GM12878 (cell line): ENCODE measurements around the gene CPA4. TPM values are rescaled to one million over a fixed set of nuclear protein-coding genes. Genes with fewer than 3 reads are reported as not detected.

Source experiments
- FOXK2 ChIP-seq: fragments of 450-650 bp; IDR thresholded peaks from 2 replicates; pipeline ENCODE4 v1.6.1; 2017; ENCODE audit warnings: mild to moderate bottlenecking, moderate library complexity
- FOXM1 ChIP-seq: IDR thresholded peaks from 2 replicates; pipeline ENCODE4 v1.6.1; 2012; ENCODE audit warnings: low read depth, mild to moderate bottlenecking, inconsistent platforms, low read length, moderate library complexity
- LARP7 ChIP-seq: fragments of 450-650 bp; IDR thresholded peaks from 2 replicates; pipeline ENCODE4 v1.6.1; 2017; ENCODE audit warnings: mild to moderate bottlenecking
- RB1 ChIP-seq: fragments of 450-650 bp; formaldehyde crosslinking; IDR thresholded peaks from 2 replicates; pipeline ENCODE4 v1.6.1; 2017; ENCODE audit warnings: mild to moderate bottlenecking, borderline replicate concordance
- STAT1 ChIP-seq: fragments of 450-650 bp; conservative IDR thresholded peaks from 2 replicates; pipeline ENCODE4 v1.6.1; 2014; ENCODE audit warnings: antibody characterized with exemption, mild to moderate bottlenecking
- TAF1 ChIP-seq: IDR thresholded peaks from 2 replicates; pipeline ENCODE4 v1.6.1; 2011; ENCODE audit warnings: mild to moderate bottlenecking, low read depth, low read length, borderline replicate concordance
- TCF12 ChIP-seq: IDR thresholded peaks from 2 replicates; pipeline ENCODE4 v1.6.1; 2011; ENCODE audit warnings: low read depth, mild to moderate bottlenecking, low read length
- ZNF217 ChIP-seq: fragments of 450-650 bp; IDR thresholded peaks from 2 replicates; pipeline ENCODE4 v1.6.1; 2017; ENCODE audit warnings: antibody characterized with exemption, mild to moderate bottlenecking
- polyA plus RNA-seq, 11 experiments: library from polyadenylated mRNA; depleted of rRNA in 4 of 11; unstranded in 6 of 11; stranded (reverse) in 5 of 11; fragments of >200 nt; fragmentation: Nextera tagmentation in 4 of 11; fragmentation: Illumina TruSeq in 1 of 11; extraction: Ambion mirVana in 4 of 11; extraction: Trizol in 1 of 11; gene quantifications; 1 replicate in 1 of 11; 2 replicates in 10 of 11; pipeline versions ENCODE4 v1.2.1 to v1.2.3, GENCODE V29; 2011 to 2016; ENCODE audit warnings: inconsistent platforms in 2 of 11, missing spikeins in 2 of 11, low read depth in 1 of 11
- total RNA-seq, 4 experiments: library from RNA; depleted of rRNA in 3 of 4; stranded (reverse); fragments of >200 nt in 3 of 4; fragmentation: Illumina TruSeq in 1 of 4; extraction: Trizol in 1 of 4; gene quantifications; 2 replicates each; pipeline versions ENCODE4 v1.2.1 to v1.2.3, GENCODE V29; 2013 to 2021
- TF ChIP-seq, protein P1 (sequence below): IDR thresholded peaks from 2 replicates; pipeline ENCODE4 v1.6.1; 2012; ENCODE audit warnings: improper control_type of control experiment, low read depth, low read length; ENCODE audit not compliant: insufficient replicate concordance
- TF ChIP-seq, protein P2 (sequence below): IDR thresholded peaks from 2 replicates; pipeline ENCODE4 v1.6.1; 2011; ENCODE audit warnings: low read depth, mild to moderate bottlenecking, low read length, moderate library complexity, borderline replicate concordance; ENCODE audit errors: extremely low read depth
- TF ChIP-seq, protein P3 (sequence below): IDR thresholded peaks from 2 replicates; pipeline ENCODE4 v1.6.1; 2012; ENCODE audit warnings: low read depth, low read length, improper control_type of control experiment
- TF ChIP-seq, protein P4 (sequence below): fragments of 150-350 bp; IDR thresholded peaks from 2 replicates; pipeline ENCODE4 v1.6.1; 2014; ENCODE audit warnings: mild to moderate bottlenecking, low read depth, low read length

Gene CPA4
- total and polyA plus RNA-seq, 10 of the 15 experiments (the other 5 are each of a cell fraction or from before 2014, with no cell fraction given), result 0.05 to 0.35 (median 0.18) TPM; not detected in 1

DNA sequence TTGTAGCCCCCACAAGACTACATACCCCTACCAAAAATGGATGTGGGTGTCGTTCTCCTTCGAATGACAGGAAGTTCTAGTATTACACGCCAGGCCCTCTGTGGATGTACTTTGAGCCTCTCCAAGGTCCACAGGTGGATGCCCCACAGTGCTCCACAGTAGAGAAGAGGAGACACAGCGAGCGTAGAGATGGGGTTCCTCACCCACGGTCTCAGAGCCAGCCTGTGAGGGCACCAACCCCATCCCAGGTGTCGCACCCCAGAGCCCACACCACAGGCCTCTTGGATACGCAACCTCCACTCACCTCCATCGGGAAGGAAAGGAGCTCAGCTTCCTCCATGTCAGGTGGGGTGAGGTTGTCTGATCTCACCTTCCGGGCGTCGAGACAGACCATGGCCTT is 54.0 kb downstream of the CPA4 start (continued):
- TF ChIP-seq, protein P1, sequence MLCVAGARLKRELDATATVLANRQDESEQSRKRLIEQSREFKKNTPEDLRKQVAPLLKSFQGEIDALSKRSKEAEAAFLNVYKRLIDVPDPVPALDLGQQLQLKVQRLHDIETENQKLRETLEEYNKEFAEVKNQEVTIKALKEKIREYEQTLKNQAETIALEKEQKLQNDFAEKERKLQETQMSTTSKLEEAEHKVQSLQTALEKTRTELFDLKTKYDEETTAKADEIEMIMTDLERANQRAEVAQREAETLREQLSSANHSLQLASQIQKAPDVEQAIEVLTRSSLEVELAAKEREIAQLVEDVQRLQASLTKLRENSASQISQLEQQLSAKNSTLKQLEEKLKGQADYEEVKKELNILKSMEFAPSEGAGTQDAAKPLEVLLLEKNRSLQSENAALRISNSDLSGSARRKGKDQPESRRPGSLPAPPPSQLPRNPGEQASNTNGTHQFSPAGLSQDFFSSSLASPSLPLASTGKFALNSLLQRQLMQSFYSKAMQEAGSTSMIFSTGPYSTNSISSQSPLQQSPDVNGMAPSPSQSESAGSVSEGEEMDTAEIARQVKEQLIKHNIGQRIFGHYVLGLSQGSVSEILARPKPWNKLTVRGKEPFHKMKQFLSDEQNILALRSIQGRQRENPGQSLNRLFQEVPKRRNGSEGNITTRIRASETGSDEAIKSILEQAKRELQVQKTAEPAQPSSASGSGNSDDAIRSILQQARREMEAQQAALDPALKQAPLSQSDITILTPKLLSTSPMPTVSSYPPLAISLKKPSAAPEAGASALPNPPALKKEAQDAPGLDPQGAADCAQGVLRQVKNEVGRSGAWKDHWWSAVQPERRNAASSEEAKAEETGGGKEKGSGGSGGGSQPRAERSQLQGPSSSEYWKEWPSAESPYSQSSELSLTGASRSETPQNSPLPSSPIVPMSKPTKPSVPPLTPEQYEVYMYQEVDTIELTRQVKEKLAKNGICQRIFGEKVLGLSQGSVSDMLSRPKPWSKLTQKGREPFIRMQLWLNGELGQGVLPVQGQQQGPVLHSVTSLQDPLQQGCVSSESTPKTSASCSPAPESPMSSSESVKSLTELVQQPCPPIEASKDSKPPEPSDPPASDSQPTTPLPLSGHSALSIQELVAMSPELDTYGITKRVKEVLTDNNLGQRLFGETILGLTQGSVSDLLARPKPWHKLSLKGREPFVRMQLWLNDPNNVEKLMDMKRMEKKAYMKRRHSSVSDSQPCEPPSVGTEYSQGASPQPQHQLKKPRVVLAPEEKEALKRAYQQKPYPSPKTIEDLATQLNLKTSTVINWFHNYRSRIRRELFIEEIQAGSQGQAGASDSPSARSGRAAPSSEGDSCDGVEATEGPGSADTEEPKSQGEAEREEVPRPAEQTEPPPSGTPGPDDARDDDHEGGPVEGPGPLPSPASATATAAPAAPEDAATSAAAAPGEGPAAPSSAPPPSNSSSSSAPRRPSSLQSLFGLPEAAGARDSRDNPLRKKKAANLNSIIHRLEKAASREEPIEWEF, result no peak
- no peak for TF ChIP-seq ZNF217
- TF ChIP-seq, protein P2, sequence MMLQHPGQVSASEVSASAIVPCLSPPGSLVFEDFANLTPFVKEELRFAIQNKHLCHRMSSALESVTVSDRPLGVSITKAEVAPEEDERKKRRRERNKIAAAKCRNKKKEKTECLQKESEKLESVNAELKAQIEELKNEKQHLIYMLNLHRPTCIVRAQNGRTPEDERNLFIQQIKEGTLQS, result no peak
- no peak for TF ChIP-seq TCF12
- no peak for TF ChIP-seq STAT1
- no peak for TF ChIP-seq LARP7
- TF ChIP-seq, protein P3, sequence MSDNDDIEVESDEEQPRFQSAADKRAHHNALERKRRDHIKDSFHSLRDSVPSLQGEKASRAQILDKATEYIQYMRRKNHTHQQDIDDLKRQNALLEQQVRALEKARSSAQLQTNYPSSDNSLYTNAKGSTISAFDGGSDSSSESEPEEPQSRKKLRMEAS, result no peak
- TF ChIP-seq, protein P4, sequence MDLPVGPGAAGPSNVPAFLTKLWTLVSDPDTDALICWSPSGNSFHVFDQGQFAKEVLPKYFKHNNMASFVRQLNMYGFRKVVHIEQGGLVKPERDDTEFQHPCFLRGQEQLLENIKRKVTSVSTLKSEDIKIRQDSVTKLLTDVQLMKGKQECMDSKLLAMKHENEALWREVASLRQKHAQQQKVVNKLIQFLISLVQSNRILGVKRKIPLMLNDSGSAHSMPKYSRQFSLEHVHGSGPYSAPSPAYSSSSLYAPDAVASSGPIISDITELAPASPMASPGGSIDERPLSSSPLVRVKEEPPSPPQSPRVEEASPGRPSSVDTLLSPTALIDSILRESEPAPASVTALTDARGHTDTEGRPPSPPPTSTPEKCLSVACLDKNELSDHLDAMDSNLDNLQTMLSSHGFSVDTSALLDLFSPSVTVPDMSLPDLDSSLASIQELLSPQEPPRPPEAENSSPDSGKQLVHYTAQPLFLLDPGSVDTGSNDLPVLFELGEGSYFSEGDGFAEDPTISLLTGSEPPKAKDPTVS, result no peak
- TF ChIP-seq TAF1, result no peak
- TF ChIP-seq RB1, result no peak
- no peak for TF ChIP-seq FOXK2
- no peak for TF ChIP-seq FOXM1
